GM12875 (cell line): ENCODE measurements around the gene C4orf54.

ENCODE experiments used
- H3K4me3 ChIP-seq: one replicate; pipeline ENCODE4 v1.5.1; 2011; ENCODE audit warnings: low read depth, low read length, control low read depth
- TF ChIP-seq, protein P1 (sequence below): IDR thresholded peaks from 2 replicates; pipeline ENCODE4 v1.5.1; 2011; ENCODE audit warnings: low read depth, mild to moderate bottlenecking, control low read depth, inconsistent platforms, low read length, moderate library complexity, borderline replicate concordance; ENCODE audit not compliant: insufficient read depth

C4orf54 gene

DNA sequence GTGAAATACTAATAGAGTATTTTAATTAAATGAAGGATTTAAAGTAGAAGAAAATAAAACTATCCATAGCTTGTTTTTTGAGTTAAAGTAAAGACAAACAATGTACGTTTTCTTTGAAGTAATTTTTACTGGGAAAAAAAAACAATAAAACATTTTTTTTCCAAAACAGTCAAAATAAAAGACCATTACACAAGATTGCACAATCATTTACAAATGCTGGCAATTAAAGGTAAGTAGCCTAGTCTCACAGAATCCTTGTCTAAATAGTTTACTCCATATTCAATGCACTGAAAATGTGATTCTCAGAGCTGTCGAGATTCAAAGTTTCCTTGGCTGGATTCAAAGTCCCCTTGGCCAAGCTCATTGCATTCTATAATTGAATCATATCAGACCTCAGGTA lies 21.2 kb downstream of the C4orf54 start:
- H3K4me3 ChIP-seq, result no peak overlapping the region
- TF ChIP-seq, protein P1, sequence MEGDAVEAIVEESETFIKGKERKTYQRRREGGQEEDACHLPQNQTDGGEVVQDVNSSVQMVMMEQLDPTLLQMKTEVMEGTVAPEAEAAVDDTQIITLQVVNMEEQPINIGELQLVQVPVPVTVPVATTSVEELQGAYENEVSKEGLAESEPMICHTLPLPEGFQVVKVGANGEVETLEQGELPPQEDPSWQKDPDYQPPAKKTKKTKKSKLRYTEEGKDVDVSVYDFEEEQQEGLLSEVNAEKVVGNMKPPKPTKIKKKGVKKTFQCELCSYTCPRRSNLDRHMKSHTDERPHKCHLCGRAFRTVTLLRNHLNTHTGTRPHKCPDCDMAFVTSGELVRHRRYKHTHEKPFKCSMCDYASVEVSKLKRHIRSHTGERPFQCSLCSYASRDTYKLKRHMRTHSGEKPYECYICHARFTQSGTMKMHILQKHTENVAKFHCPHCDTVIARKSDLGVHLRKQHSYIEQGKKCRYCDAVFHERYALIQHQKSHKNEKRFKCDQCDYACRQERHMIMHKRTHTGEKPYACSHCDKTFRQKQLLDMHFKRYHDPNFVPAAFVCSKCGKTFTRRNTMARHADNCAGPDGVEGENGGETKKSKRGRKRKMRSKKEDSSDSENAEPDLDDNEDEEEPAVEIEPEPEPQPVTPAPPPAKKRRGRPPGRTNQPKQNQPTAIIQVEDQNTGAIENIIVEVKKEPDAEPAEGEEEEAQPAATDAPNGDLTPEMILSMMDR, result no peak

DNA sequence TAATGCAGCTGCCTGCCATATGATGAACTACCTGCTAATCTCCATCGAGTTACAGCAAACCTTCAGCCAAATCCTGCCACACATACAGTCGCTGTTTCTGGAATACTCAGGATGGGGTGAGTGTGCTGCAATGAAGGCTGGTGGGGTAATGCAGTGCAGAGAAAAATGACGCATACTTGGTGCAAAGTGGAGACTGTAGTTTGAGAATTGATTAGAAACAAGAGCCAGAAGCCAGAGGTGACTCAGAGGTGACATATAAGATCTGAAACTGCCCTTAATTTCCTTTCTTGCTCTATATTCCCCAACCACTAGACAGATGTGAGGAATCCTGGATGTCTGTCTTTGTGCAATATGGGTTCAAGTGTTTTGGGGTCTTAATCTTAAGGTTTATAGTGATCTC lies 22.0 kb downstream of the C4orf54 start:
- H3K4me3 ChIP-seq, result no peak overlapping the region
- TF ChIP-seq, protein P1, result no peak

DNA sequence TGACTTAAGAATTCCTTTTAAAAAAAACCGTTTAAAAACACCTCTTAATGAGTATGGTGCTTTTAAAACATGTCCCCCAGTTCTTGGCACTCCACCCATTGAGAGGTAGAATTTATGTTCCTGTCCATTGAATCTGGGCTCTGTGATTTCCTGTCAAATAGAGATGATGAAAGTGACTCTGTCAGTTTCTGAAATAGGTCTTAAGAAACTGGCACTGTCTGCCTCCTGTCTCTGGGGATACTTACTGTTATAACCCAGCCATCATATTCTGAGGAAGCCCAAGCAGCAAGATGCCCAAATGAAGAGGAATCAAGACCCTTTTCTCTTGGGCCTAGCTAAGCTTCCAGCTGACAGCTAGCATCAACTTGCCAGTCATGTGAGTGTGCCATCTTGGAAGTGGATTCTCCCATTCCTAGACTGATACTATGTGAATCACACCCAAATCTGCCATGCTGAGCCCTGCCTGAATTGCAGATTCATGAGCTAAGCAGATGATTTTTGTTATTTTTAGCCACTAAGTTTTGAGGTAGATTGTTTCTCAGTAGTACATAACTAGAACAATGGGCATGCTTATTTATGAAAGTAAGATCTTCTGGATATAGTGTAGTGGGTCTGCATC lies 22.8 kb downstream of the C4orf54 start:
- no peak overlapping the region for H3K4me3 ChIP-seq
- TF ChIP-seq, protein P1, result no peak

DNA sequence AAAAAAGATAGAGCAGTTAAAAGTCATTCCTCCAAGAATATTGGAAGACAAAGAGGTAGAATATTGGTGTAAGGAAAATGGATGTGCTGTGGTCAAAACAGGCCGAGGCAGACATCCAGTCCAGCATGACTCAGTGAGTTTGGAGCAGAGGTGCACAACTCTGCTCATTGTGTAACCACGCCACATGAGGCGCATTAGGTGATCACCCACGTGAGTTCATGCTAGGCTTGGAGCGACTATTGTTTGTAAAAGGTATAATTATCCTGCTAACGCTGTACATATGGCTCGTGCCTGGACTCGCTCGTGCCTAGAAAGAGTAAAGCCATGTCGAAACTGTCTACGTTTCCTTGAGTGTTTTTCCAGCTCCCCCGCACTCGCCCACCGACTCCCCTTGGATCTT lies 23.9 kb downstream of the C4orf54 start:
- H3K4me3 ChIP-seq, result no peak overlapping the region
- TF ChIP-seq, protein P1, result no peak

DNA sequence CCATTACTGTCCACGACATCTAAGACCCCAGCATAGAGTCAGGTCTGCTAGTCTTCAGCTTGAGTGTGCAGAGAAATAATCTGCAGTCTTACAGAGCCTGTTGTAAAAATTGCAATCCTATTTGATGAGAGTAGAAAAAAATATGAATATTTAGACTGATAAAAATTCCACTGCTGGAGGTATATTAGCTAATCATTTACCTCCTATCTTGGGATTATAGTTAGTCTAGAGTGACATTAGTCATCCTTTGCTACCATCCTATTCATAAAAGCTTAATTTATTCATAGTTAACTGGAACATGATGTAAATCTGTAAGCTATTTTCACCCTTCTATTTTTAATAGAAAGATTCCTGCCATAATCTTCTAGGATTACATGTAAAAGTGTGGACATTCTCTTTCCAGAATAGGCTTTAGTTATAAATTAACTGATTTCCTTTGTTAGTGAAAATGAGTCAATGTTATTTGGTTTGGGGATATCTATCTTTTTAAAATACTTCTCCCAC lies 26.7 kb downstream of the C4orf54 start:
- TF ChIP-seq, protein P1, result no peak
- H3K4me3 ChIP-seq, result no peak overlapping the region

DNA sequence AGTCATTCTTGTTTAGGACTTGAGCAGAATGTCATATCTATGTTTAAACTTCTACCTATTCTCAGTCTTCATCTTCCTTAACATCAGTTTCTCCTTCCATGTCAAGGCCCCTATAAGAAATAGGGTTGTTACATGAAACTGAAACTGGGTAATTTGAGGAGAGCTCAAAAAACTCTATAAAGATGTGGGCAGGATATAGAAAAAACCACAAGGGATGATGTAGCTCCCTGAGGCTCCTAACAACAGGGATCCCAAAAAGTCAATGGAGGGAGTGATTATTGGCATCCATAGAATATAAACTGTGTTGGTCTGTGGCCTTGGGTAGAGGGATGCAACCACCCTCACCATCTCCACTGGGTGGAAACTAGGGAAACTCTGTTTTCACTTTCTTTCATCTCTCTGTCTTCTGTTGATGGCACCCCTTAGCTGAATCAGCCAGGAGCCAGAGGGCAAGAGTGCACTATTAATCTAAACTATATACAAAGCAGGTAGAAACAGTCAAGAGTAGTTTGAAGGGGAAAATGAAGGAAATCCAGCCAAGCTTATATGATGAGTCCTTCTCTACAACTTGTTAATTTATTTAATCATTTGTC lies 27.6 kb downstream of the C4orf54 start:
- TF ChIP-seq, protein P1, result no peak
- H3K4me3 ChIP-seq, result no peak overlapping the region

DNA sequence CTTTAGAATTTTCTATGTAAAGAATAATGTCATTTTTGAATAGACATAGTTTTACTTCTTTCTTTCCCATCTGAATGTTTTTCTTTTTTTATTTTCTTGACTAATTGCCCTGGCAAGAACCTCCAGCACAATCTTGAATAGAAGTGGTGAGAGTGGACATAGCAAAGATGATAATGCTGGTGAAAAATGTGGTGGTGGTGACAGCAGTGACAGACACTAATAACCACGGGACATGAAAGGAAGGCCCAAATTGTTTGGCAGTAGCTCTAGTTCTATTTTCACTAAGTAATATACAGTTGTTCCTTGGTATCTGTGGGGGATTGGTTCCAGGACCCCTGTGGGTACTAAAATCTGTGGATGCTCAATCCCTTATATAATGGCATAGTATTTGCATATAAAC lies 29.6 kb downstream of the C4orf54 start:
- TF ChIP-seq, protein P1, result no peak
- H3K4me3 ChIP-seq, result no peak overlapping the region
